ENCODE results near the gene NFIC. TPM values are rescaled to one million over a fixed set of nuclear protein-coding genes. Genes with fewer than 3 reads are reported as not detected.
"Not testable (repeated sequence)": the region's sequence is repeated elsewhere in the genome, so short reads cannot be mapped to it uniquely, and the experiment has no call there.

NFIC gene
- total and polyA plus RNA-seq, 5 experiments from 2014 or later = 5.8 to 34.8 (median 15.8) TPM

DNA sequence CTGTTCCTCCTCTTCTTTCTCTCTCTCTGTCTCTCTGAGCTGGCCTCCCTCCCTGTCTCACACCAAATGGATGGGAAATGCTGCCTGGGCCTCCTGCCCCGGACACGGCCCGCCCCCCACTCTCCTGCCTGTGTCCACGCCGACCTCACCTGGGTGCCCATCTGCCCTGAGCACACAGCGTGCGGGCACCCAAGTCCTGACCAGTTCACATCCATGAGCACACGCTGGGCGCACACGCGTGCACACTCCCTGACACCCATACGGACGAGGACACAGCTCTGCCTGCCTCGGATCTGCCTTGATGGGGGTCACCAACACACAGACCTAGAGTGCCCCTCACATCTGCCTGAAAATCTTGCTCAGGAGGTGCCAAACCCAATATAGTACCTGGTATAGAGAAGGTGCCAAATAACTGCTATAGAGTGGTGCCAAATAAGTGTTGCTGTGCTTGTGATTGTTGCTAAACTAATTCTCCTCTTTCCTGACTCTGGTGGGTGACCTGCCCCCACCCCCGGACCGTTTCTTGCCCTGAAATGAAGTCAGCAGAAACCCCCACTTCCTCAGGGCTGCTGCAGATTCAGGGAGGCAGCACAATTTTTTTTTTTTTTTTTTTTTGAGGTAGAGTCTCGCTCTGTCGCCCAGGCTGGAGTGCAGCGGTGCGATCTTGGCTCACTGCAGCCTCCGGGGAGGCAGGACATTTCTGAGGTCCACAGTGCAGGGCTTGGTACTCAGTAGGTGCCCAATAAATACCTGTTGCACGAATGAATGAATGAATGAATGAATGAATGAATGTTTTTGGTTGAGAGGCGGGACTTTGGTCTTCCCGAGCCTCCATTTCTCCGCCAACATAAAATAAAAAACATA is 4.6 kb downstream of the NFIC start:
- no peak for ATAC-seq
- Mint-ChIP-seq H3K27me3 (no peaks in the 10 kb centered on the region), H3K4me1 (peaks cover 25 to 48% (median 42%) of the 10 kb centered on the region in 4 donors), H3K4me3 (peak overlapping the region in 4 of 10 donors; percentile 22 to 58 (median 28)), H3K36me3 (peaks cover 0 to 2% (median 1%) of the 10 kb centered on the region in 3 donors), H3K9me3 (no peaks in the 10 kb centered on the region), H3K27ac (peak overlapping the region in 4 of 10 donors; percentile 46 to 93 (median 61))
- DNase-seq = no peak
- POLR2A ChIA-PET = interaction anchor here (0.6 kb wide), 1 partner anchor 127 kb away, joined by 3 read pairs; no protein-coding TSS in a partner anchor

DNA sequence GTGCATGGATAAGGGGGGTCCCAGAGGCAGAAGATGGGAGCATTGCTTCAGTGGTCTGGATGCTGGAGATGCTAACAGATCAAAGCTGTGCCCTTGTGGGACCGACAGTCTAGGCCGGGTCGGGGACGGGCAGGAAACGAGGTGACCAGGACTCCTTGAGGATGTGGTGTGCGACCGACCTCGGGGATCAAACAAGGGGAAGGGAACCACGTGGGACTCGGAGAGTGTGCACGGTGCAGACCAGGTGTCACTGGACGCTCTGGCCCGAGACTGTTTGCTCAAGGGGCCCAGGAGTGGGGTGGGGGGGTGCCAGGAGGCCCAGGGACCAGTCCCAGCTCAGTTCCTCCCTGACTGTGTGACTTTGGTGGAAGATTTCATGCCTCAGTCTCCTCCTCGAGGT is 6.0 kb downstream of the NFIC start:
- peaks cover 0 to 2% (median 1%) of the 10 kb centered on the region in 3 donors for H3K36me3 Mint-ChIP-seq
- H3K4me1 Mint-ChIP-seq = peaks cover 25 to 47% (median 42%) of the 10 kb centered on the region in 4 donors
- DNase-seq (no peak), ATAC-seq (no peak)
- POLR2A ChIA-PET = no interaction called here
- H3K27ac Mint-ChIP-seq = peak overlapping the region in 2 of 10 donors; percentile 38 to 93
- H3K9me3 Mint-ChIP-seq = no peaks in the 10 kb centered on the region
- H3K4me3 Mint-ChIP-seq = no peak overlapping the region
- no peaks in the 10 kb centered on the region for H3K27me3 Mint-ChIP-seq

DNA sequence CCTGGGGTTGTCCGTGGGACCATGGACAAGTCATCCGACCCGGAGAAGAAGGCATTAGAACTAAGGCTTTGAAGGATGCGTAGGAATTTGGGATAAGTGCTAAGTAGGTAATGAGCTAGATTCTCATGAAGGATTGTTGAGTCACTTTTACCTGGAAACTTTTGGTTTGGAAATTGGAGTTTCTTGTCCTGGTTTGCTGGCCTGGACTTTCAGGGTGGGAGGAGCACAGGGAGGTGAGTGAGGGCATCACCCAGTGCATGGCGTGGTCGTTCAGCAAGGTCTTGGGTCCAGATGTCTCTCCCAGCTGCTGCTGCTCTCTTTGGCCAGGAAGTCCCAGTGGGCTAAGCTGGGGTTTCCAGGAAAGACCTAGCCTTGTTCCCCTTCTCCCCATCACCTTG is 7.6 kb downstream of the NFIC start:
- Mint-ChIP-seq H3K4me3 (no peak overlapping the region), H3K27ac (peak overlapping the region in 2 of 10 donors; percentile 51 to 91), H3K9me3 (no peaks in the 10 kb centered on the region), H3K4me1 (peaks cover 18 to 35% (median 29%) of the 10 kb centered on the region in 4 donors), H3K27me3 (no peaks in the 10 kb centered on the region), H3K36me3 (peaks cover 0 to 4% (median 0%) of the 10 kb centered on the region in 3 donors)
- no peak for DNase-seq
- no peak for ATAC-seq
- POLR2A ChIA-PET = interaction anchor here (0.5 to 2.1 kb wide), 2 partner anchors 9 to 285 kb away, joined by 3 to 5 read pairs; no protein-coding TSS in a partner anchor

DNA sequence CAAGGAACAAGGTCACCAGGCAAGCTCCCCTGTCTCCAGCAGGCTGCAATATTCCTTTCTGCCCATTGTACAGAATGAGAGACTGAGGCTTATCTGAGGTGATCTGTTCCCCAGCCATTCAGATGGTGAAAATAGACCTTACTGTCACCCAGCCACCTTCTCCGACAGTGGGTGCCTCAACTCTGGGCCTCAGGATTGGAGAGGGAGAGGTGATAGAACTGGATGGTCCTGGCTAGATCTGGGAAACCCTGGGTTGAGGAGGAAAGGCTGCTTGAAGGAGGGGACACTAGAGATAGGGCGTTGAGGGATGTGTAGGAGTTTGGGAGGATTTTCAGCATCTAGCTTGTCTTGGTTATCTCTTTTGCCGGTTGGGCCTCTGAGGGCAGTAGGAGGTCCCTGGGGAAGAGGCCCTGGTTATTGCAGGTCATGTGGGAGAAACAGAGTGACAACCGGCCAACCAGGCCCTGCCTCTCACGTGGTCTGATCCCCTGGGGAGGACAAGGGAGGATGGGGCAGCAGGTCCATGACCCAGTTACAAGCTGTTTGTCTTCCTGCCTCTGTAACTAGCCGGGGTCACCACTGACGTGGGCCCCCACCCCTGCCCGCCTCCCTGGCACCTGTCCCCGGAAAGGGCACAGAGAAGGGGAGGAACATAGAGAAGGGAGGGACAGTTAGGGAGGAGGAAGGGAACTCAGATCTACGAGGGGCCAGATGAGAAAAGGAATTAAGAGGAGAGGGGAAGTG is 8.2 kb downstream of the NFIC start:
- POLR2A ChIA-PET = interaction anchor here (0.5 to 2.1 kb wide), 2 partner anchors 10 to 285 kb away, joined by 3 to 5 read pairs; no protein-coding TSS in a partner anchor
- no peak for ATAC-seq

DNA sequence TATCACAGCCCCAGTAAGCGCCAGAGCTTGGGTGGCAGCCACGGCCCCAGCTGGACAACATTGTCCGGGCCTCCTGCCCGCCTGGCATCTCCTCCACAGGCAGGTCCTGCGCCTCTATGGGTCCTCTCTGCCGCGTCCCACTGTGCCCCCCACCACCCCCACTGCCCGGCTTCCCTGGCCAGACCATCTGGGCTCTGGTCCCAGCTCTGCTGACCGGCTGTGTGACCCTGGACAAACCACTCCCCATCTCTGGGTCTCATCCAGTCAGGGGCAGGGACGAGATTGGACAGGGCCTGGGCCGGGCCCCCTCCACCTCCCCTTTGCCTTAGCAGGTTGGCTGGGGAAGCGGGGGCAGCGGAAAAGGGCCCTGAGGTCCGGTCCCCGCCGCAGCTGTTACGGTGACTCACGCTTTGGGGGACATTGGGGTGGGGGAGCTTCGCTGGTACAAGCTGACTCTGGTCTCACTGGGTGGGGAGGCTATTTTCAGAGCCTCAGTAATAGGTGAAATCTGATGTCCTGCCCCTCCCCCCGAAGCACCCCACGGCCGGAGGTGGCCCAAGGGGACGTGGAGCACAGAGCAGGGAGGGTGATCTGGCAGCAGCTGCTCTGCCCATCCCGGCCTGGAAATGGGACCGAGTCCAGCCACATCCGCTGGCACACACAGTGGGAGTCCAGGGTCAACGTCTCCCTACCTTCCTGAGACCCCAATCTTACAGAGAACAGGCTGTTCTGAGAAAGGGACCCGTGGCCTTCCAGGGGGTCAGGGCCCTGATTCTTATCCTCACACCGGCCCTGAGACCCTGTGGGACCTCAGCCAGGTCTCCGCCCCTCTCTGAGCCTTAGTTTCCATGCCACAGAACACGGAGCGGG is 9.1 kb downstream of the NFIC start:
- POLR2A ChIA-PET = interaction anchor here (2.1 kb wide), 1 partner anchor 11 kb away, joined by 5 read pairs; no protein-coding TSS in a partner anchor

More for the DNA sequence above, 8.2 kb downstream of the NFIC start:
- peaks cover 16 to 32% (median 25%) of the 10 kb centered on the region in 4 donors for H3K4me1 Mint-ChIP-seq
- H3K4me3 Mint-ChIP-seq = no peak overlapping the region
- H3K36me3 Mint-ChIP-seq = peaks cover 0 to 4% (median 0%) of the 10 kb centered on the region in 3 donors
- H3K27ac Mint-ChIP-seq = peak overlapping the region in 8 of 10 donors; percentile 31 to 91 (median 49)
- H3K9me3 Mint-ChIP-seq = no peaks in the 10 kb centered on the region
- H3K27me3 Mint-ChIP-seq = no peaks in the 10 kb centered on the region
- no peak for DNase-seq

DNA sequence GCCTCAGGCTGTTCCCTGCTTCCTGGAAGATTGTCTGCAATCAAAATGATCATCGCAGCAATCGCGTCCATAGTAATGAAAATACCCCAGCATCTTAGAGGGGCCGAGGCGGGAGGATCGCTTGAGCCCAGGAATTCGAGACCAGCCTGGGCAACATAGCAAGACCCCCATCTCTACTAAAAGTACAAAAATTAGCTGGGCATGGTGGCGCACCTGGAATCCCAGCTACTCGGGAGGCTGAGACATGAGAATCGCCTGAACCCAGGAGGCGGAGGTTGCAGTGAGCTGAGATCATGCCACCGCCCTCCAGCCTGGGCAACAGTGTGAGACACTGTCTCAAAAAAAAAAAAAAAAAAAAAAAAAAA is 9.7 kb downstream of the NFIC start:
- H3K4me3 Mint-ChIP-seq, ATAC-seq, H3K27me3 Mint-ChIP-seq, H3K9me3 Mint-ChIP-seq, POLR2A ChIA-PET, H3K36me3 Mint-ChIP-seq, DNase-seq: not testable (repeated sequence)
- Mint-ChIP-seq H3K4me1 (peaks cover 6 to 18% (median 10%) of the 10 kb centered on the region in 4 donors), H3K27ac (peak overlapping the region in 1 of 10 donors; percentile 37)

More for the DNA sequence above, 9.1 kb downstream of the NFIC start:
- Mint-ChIP-seq H3K4me3 (no peak overlapping the region), H3K36me3 (peaks cover 0 to 2% (median 0%) of the 10 kb centered on the region in 3 donors), H3K27ac (peak overlapping the region in 1 of 10 donors; percentile 65), H3K27me3 (no peaks in the 10 kb centered on the region), H3K4me1 (peaks cover 11 to 24% (median 16%) of the 10 kb centered on the region in 4 donors), H3K9me3 (no peaks in the 10 kb centered on the region)
- DNase-seq = no peak
- no peak for ATAC-seq

DNA sequence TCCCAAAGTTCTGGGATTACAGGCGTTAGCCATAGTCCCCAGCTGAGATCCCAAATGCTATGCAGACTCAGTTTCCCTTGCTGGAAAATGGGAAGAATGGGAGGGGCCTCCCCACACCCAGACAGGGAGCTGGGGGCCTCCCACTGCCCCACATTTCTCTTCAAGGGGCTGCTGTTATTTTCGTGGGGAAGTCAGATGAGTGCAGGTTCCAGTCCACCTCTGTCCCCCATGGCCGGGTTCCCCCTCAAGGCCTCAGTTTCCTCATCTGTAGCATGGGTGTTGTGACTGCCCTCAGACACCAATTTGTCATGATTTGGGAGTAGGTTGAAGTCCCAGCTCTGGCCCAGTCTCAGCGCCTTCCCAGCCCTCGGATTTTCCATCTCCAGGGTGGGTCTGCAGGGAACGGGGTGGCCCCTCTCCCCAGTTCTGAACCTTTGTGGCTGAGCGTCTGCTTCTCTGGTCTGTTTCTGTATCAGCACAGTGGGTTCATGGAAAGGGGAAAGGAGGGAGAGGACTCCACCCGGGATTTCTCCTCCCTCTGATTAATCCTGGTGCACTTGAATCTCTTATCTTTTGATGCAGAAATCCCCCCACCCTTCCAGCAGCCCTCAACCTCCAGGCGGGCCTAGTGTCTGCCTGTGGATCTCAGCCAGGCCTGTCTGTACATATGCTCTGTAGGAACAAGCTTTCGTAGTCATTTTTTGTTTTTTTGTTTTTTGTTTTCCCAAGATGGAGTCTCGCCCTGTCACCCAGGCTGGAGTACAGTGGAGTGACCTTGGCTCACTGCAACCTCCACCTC is 12.2 kb downstream of the NFIC start:
- POLR2A ChIA-PET = interaction anchor here (1.0 kb wide), 1 partner anchor 9 kb away, joined by 3 read pairs; no protein-coding TSS in a partner anchor
- H3K27ac Mint-ChIP-seq = no peak overlapping the region

DNA sequence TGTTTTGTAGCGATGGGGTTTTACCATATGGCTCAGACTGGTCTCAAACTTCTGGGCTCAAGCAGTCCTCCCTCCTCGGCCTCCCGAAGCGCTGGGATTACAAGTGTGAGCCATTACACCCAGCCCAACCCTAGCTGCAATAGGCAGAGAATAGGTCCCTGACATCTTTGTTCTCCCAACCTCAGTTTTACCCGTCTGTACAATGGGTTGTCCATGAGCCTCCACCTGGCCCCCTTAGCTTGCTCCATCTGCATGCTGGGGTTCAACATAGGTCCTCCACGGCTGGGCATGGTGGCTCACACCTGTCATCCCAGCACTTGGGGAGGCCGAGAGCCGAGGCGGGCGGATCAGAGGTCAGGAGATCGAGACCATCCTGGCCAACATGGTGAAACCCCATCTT is 14.4 kb downstream of the NFIC start:
- Mint-ChIP-seq H3K27ac (no peak overlapping the region), H3K9me3 (no peaks in the 10 kb centered on the region), H3K27me3 (no peaks in the 10 kb centered on the region), H3K36me3 (peaks cover 0 to 13% (median 5%) of the 10 kb centered on the region in 3 donors), H3K4me1 (peaks cover 11 to 21% (median 13%) of the 10 kb centered on the region in 4 donors), H3K4me3 (no peak overlapping the region)
- POLR2A ChIA-PET = interaction anchor here (0.7 kb wide), 3 partner anchors 12 to 91 kb away, joined by 3 to 5 read pairs (median 4); no protein-coding TSS in a partner anchor
- no peak for DNase-seq
- no peak for ATAC-seq

More for the DNA sequence above, 12.2 kb downstream of the NFIC start:
- no peaks in the 10 kb centered on the region for H3K27me3 Mint-ChIP-seq
- H3K9me3 Mint-ChIP-seq = no peaks in the 10 kb centered on the region
- no peak overlapping the region for H3K4me3 Mint-ChIP-seq
- no peak for DNase-seq
- peaks cover 0 to 13% (median 5%) of the 10 kb centered on the region in 3 donors for H3K36me3 Mint-ChIP-seq
- ATAC-seq = no peak
- H3K4me1 Mint-ChIP-seq = peaks cover 7 to 18% (median 15%) of the 10 kb centered on the region in 4 donors

DNA sequence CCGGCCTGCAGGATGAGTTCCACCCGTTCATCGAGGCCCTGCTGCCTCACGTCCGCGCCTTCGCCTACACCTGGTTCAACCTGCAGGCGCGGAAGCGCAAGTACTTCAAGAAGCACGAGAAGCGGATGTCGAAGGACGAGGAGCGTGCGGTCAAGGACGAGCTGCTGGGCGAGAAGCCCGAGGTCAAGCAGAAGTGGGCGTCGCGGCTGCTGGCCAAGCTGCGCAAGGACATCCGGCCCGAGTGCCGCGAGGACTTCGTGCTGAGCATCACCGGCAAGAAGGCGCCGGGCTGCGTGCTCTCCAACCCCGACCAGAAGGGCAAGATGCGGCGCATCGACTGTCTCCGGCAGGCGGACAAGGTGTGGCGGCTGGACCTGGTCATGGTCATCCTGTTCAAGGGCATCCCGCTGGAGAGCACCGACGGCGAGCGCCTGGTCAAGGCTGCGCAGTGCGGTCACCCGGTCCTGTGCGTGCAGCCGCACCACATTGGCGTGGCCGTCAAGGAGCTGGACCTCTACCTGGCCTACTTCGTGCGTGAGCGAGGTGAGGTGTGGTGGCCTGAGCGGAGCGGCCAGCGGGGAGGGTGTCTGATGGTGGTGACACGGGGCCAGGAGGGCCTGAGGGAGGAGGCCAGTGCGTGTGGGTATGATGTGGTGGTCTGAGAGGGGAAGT is 15.5 kb downstream of the NFIC start:
- H3K36me3 Mint-ChIP-seq = peaks cover 0 to 15% (median 5%) of the 10 kb centered on the region in 3 donors
- no peaks in the 10 kb centered on the region for H3K27me3 Mint-ChIP-seq
- peak overlapping the region in 2 of 10 donors; percentile 9 to 71 for H3K27ac Mint-ChIP-seq
- peaks cover 11 to 23% (median 14%) of the 10 kb centered on the region in 4 donors for H3K4me1 Mint-ChIP-seq
- POLR2A ChIA-PET = no interaction called here
- no peaks in the 10 kb centered on the region for H3K9me3 Mint-ChIP-seq
- H3K4me3 Mint-ChIP-seq = peak overlapping the region in 1 of 10 donors; percentile 39
- DNase-seq = no peak
- ATAC-seq = no peak

DNA sequence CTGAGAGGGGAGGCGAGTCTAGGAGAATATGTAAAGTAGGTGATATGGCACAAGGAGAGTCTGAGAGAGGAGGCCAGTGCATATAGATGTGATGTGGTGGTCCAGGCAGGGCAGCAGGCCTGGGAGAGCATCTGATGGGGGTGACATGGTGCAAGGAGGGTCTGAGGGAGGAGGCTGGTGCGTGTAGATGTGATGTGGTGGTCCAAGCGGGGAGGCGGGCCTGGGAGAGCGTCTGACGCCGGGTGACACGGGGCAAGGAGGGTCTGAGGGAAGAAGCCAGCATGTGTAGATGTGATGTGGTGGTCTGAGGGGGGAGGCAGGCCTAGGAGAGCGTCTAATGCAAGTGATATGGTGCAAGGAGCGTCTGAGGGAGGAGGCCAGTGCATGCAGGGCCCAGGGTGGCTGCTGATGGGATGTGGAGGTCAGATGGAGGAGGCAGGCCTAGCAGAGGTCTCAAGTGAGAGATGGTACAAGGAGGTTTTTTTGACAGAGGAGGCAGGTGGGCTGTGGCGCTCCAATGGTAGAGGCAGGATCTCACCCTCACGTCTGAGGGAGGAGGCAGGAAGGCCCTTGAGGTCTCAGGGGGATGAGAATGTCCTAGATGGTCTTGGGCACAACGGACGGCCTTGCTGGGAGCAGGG is 16.2 kb downstream of the NFIC start:
- no peak overlapping the region for H3K4me3 Mint-ChIP-seq
- H3K9me3 Mint-ChIP-seq = no peaks in the 10 kb centered on the region
- peak overlapping the region in 4 of 10 donors; percentile 9 to 82 (median 13) for H3K27ac Mint-ChIP-seq

More for the DNA sequence above, 16.2 kb downstream of the NFIC start:
- Mint-ChIP-seq H3K4me1 (peaks cover 11 to 23% (median 14%) of the 10 kb centered on the region in 4 donors), H3K27me3 (no peaks in the 10 kb centered on the region), H3K36me3 (peaks cover 0 to 15% (median 5%) of the 10 kb centered on the region in 3 donors)
- ATAC-seq (no peak), DNase-seq (no peak)
- POLR2A ChIA-PET = no interaction called here

All from naive thymus-derived CD8-positive, alpha-beta T cell (primary cell).